ENCODE data around the gene MCUB.

MCUB gene

GRCh38 chr4:109611045-109611646 lies 51.1 kb downstream of the MCUB start:
- Histone ChIP-seq H3K9ac (ENCODE audit: low read length) (no peak overlapping the region), H3K27me3 (ENCODE audit: control insufficient read depth, insufficient read depth, low read length) (no peaks in the 10 kb centered on the region), H3K4me3 (ENCODE audit: low read length) (no peak overlapping the region), H3K4me1 (ENCODE audit: control insufficient read depth, insufficient read depth, low read length) (no peaks in the 10 kb centered on the region), H3K36me3 (ENCODE audit: control insufficient read depth, insufficient read depth, low read length) (no peaks in the 10 kb centered on the region), H3K9me3 (ENCODE audit: control insufficient read depth, low read length) (no peaks in the 10 kb centered on the region)

GRCh38 chr4:109614015-109614414 lies 54.0 kb downstream of the MCUB start:
- Histone ChIP-seq H3K9ac (ENCODE audit: low read length) (no peak overlapping the region), H3K27me3 (ENCODE audit: control insufficient read depth, insufficient read depth, low read length) (no peaks in the 10 kb centered on the region), H3K9me3 (ENCODE audit: control insufficient read depth, low read length) (no peaks in the 10 kb centered on the region), H3K36me3 (ENCODE audit: control insufficient read depth, insufficient read depth, low read length) (no peaks in the 10 kb centered on the region), H3K4me3 (ENCODE audit: low read length) (no peak overlapping the region), H3K4me1 (ENCODE audit: control insufficient read depth, insufficient read depth, low read length) (no peaks in the 10 kb centered on the region)

- H3K4me1 ChIP-seq (ENCODE audit: control insufficient read depth, insufficient read depth, low read length), result no peaks in the 10 kb centered on the region
- no peaks in the 10 kb centered on the region for H3K36me3 ChIP-seq (ENCODE audit: control insufficient read depth, insufficient read depth, low read length)
- H3K27me3 ChIP-seq (ENCODE audit: control insufficient read depth, insufficient read depth, low read length), result no peaks in the 10 kb centered on the region
- H3K9me3 ChIP-seq (ENCODE audit: control insufficient read depth, low read length), result no peaks in the 10 kb centered on the region
- no peak overlapping the region for H3K9ac ChIP-seq (ENCODE audit: low read length)
- H3K4me3 ChIP-seq (ENCODE audit: low read length), result no peak overlapping the region
Measured at GRCh38 chr4:109614466-109614865, 54.4 kb downstream of the MCUB start.

GRCh38 chr4:109615742-109616141 lies 55.7 kb downstream of the MCUB start:
- H3K9ac ChIP-seq (ENCODE audit: low read length), result no peak overlapping the region
- no peaks in the 10 kb centered on the region for H3K4me1 ChIP-seq (ENCODE audit: control insufficient read depth, insufficient read depth, low read length)
- no peaks in the 10 kb centered on the region for H3K36me3 ChIP-seq (ENCODE audit: control insufficient read depth, insufficient read depth, low read length)
- H3K9me3 ChIP-seq (ENCODE audit: control insufficient read depth, low read length), result no peaks in the 10 kb centered on the region
- H3K27me3 ChIP-seq (ENCODE audit: control insufficient read depth, insufficient read depth, low read length), result no peaks in the 10 kb centered on the region
- no peak overlapping the region for H3K4me3 ChIP-seq (ENCODE audit: low read length)

GRCh38 chr4:109616243-109616642 lies 56.2 kb downstream of the MCUB start:
- H3K9me3 ChIP-seq (ENCODE audit: control insufficient read depth, low read length), result no peaks in the 10 kb centered on the region
- no peaks in the 10 kb centered on the region for H3K36me3 ChIP-seq (ENCODE audit: control insufficient read depth, insufficient read depth, low read length)
- no peak overlapping the region for H3K9ac ChIP-seq (ENCODE audit: low read length)
- H3K4me1 ChIP-seq (ENCODE audit: control insufficient read depth, insufficient read depth, low read length), result no peaks in the 10 kb centered on the region
- no peaks in the 10 kb centered on the region for H3K27me3 ChIP-seq (ENCODE audit: control insufficient read depth, insufficient read depth, low read length)
- H3K4me3 ChIP-seq (ENCODE audit: low read length), result no peak overlapping the region

GRCh38 chr4:109622626-109623025 lies 62.6 kb downstream of the MCUB start:
- Histone ChIP-seq H3K9me3 (ENCODE audit: control insufficient read depth, low read length) (no peaks in the 10 kb centered on the region), H3K36me3 (ENCODE audit: control insufficient read depth, insufficient read depth, low read length) (no peaks in the 10 kb centered on the region), H3K4me3 (ENCODE audit: low read length) (no peak overlapping the region), H3K4me1 (ENCODE audit: control insufficient read depth, insufficient read depth, low read length) (no peaks in the 10 kb centered on the region), H3K27me3 (ENCODE audit: control insufficient read depth, insufficient read depth, low read length) (no peaks in the 10 kb centered on the region), H3K9ac (ENCODE audit: low read length) (no peak overlapping the region)

- no peaks in the 10 kb centered on the region for H3K27me3 ChIP-seq (ENCODE audit: control insufficient read depth, insufficient read depth, low read length)
- no peaks in the 10 kb centered on the region for H3K9me3 ChIP-seq (ENCODE audit: control insufficient read depth, low read length)
Measured at GRCh38 chr4:109624536-109624935, 64.5 kb downstream of the MCUB start.

GRCh38 chr4:109627361-109627760 lies 67.3 kb downstream of the MCUB start:
- Histone ChIP-seq H3K36me3 (ENCODE audit: control insufficient read depth, insufficient read depth, low read length) (no peaks in the 10 kb centered on the region), H3K27me3 (ENCODE audit: control insufficient read depth, insufficient read depth, low read length) (no peaks in the 10 kb centered on the region), H3K9ac (ENCODE audit: low read length) (no peak overlapping the region), H3K9me3 (ENCODE audit: control insufficient read depth, low read length) (no peaks in the 10 kb centered on the region), H3K4me3 (ENCODE audit: low read length) (no peak overlapping the region), H3K4me1 (ENCODE audit: control insufficient read depth, insufficient read depth, low read length) (no peaks in the 10 kb centered on the region)

More at GRCh38 chr4:109624536-109624935, 64.5 kb downstream of the MCUB start:
- Histone ChIP-seq H3K9ac (ENCODE audit: low read length) (no peak overlapping the region), H3K4me3 (ENCODE audit: low read length) (no peak overlapping the region), H3K36me3 (ENCODE audit: control insufficient read depth, insufficient read depth, low read length) (no peaks in the 10 kb centered on the region), H3K4me1 (ENCODE audit: control insufficient read depth, insufficient read depth, low read length) (no peaks in the 10 kb centered on the region)

GRCh38 chr4:109629775-109630174 lies 69.7 kb downstream of the MCUB start:
- no peaks in the 10 kb centered on the region for H3K27me3 ChIP-seq (ENCODE audit: control insufficient read depth, insufficient read depth, low read length)
- no peaks in the 10 kb centered on the region for H3K9me3 ChIP-seq (ENCODE audit: control insufficient read depth, low read length)
- no peak overlapping the region for H3K9ac ChIP-seq (ENCODE audit: low read length)
- H3K4me3 ChIP-seq (ENCODE audit: low read length), result no peak overlapping the region
- no peaks in the 10 kb centered on the region for H3K4me1 ChIP-seq (ENCODE audit: control insufficient read depth, insufficient read depth, low read length)
- no peaks in the 10 kb centered on the region for H3K36me3 ChIP-seq (ENCODE audit: control insufficient read depth, insufficient read depth, low read length)

GRCh38 chr4:109631532-109632108 lies 71.6 kb downstream of the MCUB start:
- Histone ChIP-seq H3K9ac (ENCODE audit: low read length) (no peak overlapping the region), H3K4me3 (ENCODE audit: low read length) (no peak overlapping the region)

GRCh38 chr4:109640644-109641043 lies 80.6 kb downstream of the MCUB start:
- Histone ChIP-seq H3K36me3 (ENCODE audit: control insufficient read depth, insufficient read depth, low read length) (no peaks in the 10 kb centered on the region), H3K4me1 (ENCODE audit: control insufficient read depth, insufficient read depth, low read length) (no peaks in the 10 kb centered on the region), H3K9ac (ENCODE audit: low read length) (no peak overlapping the region), H3K9me3 (ENCODE audit: control insufficient read depth, low read length) (no peaks in the 10 kb centered on the region), H3K27me3 (ENCODE audit: control insufficient read depth, insufficient read depth, low read length) (no peaks in the 10 kb centered on the region), H3K4me3 (ENCODE audit: low read length) (no peak overlapping the region)

More at GRCh38 chr4:109631532-109632108, 71.6 kb downstream of the MCUB start:
- no peaks in the 10 kb centered on the region for H3K9me3 ChIP-seq (ENCODE audit: control insufficient read depth, low read length)
- H3K4me1 ChIP-seq (ENCODE audit: control insufficient read depth, insufficient read depth, low read length), result no peaks in the 10 kb centered on the region
- no peaks in the 10 kb centered on the region for H3K36me3 ChIP-seq (ENCODE audit: control insufficient read depth, insufficient read depth, low read length)
- H3K27me3 ChIP-seq (ENCODE audit: control insufficient read depth, insufficient read depth, low read length), result no peaks in the 10 kb centered on the region

GRCh38 chr4:109645874-109646710 lies 86.0 kb downstream of the MCUB start:
- Histone ChIP-seq H3K27me3 (ENCODE audit: control insufficient read depth, insufficient read depth, low read length) (no peaks in the 10 kb centered on the region), H3K4me3 (ENCODE audit: low read length) (no peak overlapping the region), H3K36me3 (ENCODE audit: control insufficient read depth, insufficient read depth, low read length) (no peaks in the 10 kb centered on the region), H3K4me1 (ENCODE audit: control insufficient read depth, insufficient read depth, low read length) (peaks cover 9% of the 10 kb centered on the region), H3K9me3 (ENCODE audit: control insufficient read depth, low read length) (no peaks in the 10 kb centered on the region), H3K9ac (ENCODE audit: low read length) (no peak overlapping the region)
